Activated CD4-positive, CD25-positive, alpha-beta regulatory T cell treated with anti-CD3 and anti-CD28 coated beads, Interleukin-2, amount 50 U/mL, for 16 hours (primary cell): ENCODE measurements around the gene MIER3.
A peak's percentile ranks its signal among the peaks of the same experiment; 100 is the strongest.
"Not testable (repeated sequence)": the region's sequence is repeated elsewhere in the genome, so short reads cannot be mapped to it uniquely, and the experiment has no call there.

ENCODE experiments used
- DNase-seq: peaks from one replicate; pipeline ENCODE4 v3.0.0-alpha.2; 2020; ENCODE audit warnings: low read depth, low spot score

Gene MIER3, protein sequence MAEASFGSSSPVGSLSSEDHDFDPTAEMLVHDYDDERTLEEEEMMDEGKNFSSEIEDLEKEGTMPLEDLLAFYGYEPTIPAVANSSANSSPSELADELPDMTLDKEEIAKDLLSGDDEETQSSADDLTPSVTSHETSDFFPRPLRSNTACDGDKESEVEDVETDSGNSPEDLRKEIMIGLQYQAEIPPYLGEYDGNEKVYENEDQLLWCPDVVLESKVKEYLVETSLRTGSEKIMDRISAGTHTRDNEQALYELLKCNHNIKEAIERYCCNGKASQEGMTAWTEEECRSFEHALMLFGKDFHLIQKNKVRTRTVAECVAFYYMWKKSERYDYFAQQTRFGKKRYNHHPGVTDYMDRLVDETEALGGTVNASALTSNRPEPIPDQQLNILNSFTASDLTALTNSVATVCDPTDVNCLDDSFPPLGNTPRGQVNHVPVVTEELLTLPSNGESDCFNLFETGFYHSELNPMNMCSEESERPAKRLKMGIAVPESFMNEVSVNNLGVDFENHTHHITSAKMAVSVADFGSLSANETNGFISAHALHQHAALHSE

DNA sequence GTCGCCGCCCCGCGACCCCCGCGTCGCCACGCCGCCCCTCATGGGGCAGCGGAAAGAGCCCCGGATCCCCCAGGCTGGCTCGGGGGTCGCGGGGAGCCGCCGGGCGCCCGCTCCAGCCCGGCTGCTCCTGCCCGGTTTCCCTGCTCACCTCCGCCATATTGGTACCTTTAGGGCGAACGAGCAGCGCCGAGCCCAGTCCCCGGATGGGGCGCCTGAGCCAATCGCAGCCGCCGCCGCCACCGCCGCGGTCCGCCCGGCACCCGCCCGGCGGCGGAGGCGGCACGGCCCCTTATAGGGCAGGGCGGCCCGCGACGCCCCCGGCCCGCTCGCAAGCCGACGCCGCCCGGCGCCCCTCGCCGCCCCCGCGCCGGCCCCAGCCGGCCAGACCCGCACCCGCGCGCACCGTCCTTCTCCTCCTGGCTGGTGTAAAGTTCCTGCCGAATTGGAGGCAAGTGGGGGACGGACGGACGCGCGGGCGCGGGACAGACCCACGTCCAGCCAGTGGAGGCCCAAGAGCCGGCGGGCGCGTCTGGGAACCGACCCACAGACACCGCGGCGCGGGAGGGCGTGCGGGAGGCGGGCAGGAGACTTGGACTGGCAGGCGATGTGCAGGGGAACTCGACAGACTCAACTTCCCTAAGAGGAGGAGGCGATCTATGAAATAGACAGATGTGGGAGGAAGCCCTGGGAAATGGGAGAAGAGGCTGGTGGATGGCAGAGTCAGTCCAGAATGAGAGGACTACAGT, at the start of gene MIER3:
Gene MIER3, minus strand, starts transcription at position 178 of the 746 bp plus-strand sequence. Its CDS starts 21 bp downstream, at position 157.
- DNase-seq = peak; percentile 44

DNA sequence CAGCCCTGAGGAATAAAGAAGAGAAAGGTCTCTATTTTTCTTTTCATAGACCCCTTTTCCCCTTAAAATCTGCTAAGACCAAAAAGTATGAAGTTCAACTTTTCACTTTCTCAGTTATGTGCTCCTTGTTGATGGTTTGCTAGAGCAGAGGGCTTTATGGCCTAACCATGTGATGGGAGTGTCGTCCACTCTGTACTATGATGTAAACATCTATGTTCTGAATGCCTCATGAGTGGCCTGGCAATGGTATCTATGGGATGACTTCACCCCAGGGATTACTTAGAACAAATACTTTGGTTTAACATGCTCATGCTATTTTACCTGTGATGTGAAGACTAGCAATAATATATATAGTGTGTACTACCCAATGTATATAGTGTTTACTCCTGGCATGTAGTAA, 43.7 kb upstream of the MIER3 start:
- no peak for DNase-seq

DNA sequence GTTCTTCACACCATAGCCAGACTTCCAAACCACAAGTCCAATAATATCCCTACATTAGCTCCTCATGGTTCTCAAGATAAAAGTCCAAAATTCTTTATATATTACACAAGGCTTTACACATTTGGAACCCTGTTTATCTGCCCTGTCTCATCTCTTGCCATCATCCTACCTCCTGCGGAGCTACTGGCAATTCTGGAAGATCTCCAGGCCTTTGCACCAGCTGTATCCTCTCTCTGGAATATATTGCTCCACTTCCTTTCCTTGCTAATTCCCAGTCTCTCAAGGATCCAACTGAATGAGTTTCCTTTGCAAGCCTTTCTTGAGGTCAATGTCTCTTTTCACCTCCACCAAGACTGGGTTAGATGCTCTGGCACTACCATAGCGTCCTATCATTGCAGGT, 41.3 kb upstream of the MIER3 start:
- no peak for DNase-seq

DNA sequence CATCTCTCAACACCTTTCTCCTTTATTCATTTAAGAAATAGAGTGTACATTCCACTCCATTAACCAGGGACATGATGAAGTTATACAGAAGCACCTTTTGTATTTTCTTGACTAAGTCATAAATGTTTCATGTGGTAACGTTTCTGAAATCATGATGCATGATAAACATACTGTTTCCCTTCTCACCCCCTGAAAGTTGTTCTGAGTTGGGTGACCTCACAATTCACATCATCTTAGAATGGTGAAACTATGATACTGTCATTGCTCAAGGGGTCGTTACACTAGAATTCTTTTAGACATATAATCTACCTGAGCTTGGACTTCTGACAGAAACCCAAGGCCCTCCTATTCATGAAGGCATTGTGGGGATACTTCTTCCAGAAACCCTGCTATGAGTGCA, 37.8 kb upstream of the MIER3 start:
- no peak for DNase-seq

DNA sequence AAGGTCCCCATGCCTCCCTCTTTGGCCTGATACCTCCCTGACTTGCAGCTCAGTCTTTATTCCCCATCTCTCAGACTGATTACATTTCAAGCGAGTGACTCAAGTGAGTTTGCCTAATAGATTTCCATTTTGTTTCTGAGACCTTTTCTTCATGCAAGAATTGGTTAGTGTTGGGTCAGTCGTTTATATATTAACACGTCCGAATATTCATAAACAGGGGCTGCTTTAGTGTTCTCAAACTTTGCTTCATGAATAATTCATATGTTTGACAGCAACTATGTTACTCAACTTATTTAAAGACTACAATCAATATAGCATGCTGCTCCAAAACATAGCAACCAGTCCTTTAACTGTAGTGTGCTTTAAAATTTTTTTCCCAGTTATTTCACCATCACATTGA, 36.6 kb upstream of the MIER3 start:
- no peak for DNase-seq

DNA sequence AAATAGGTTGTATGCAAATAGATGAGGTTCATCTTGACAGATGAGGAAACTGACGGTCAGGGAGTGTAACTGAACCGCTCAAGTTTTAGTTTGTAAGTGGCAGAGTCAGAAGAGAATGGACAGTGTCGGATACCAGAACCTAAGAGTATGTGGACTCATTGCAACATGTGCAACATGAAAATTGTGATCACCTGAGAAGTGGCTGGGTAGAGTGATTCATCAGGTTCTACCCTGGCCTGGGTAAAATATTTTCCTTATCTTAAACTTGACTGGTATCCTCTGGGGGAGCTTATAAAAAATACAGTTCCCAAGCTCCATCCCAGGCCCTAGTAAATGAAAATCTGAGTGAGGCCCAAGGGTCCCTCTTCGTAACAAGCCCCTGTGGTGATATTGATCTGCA, 35.2 kb upstream of the MIER3 start:
- DNase-seq = no peak

DNA sequence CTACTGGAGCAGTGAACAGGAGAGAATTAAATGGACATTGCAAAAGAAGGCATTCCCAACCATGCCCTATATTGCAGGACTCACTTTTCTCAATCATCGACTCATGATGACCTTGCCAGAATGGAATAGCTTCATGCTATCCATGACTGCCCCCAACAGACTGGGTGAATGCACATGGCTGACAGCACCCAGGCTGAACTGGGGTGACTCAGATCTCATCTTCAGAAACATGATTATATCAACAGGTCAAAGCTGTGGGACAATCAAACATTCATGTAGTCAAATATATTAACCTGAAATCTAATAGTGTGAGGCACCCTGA, 34.7 kb upstream of the MIER3 start:
- no peak for DNase-seq

DNA sequence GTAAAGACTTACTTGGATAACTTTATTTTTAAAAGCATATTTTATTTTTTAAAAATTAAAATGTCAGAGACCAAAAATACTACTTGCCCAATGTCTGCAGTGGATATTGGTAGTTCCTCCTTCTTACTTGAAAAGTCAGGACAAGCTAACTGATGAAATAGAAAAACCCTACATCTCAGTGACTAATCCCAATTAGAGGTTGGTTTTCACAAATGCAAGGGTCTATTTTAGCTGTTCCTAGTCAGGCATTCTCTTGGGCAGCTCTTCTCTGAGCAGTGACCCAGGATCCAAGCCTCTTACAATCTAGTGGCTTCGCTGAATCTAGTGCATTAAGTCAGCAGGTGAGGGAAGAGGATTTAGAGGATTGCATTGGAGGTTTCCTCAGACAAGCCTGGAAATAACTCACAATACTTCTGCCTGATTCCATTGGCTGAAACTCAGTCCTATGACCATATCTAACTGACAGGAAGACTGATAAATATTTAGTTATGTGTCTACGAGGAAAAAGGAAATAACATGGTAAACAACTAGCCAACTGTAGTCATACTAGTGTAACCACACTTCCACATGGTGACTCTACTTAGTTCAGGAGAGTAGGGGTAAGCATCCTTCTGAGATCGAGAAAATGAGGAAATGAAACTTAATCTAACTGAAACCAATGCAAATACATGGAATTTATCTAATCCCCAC, 34.2 kb upstream of the MIER3 start:
- DNase-seq = no peak

DNA sequence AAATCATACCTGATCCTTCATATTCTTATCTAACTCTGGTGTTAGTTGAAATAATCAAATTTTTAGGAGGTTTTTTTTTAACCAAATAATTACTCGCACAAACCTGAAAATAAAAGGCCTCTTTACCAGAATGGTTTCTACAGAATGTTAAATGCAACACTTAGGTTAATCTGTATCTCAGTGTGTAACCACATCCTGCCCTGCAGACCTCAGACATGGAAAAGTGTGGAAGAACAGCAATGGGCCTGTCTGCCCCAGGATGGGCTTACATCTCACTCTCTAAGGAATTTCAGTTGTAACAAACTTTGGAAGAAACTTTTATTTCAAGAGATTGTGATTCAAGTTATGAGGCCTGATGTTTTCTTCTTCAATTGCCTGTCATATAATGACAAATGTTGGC, 32.5 kb upstream of the MIER3 start:
- no peak for DNase-seq

DNA sequence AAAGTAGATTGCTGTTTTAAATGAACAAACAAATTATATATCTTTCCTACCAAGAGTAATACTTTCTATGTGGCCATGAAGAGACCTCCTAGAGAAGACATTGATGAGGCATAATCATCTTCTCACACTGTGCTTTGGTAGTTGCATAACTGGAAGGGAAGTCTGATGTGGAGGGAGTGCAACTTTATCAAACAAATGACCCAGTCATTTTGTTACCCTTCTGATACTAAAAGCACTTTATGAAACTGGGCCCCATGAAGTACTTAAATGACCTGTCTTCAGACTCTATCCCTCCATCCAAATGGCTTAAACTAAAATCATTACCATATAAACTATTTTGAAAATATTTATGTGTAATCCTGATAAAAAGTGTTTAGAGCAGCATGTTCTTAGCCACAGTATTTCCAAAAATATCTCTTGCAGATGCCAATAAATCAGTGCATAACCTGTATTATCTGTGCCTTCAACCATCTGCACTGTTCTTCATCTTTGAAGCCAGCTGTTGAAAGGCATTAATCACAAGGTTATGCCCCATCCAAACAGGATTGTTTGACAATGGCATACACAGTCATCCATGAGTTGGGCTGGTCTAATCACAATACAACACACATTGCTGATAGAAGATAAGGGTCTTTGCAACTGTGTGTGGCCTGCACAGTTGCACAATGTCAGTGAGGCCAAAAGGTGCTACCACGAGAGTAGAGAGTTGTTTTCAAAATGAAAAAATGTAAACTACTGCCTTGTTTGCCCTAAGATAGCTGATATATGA, 31.9 kb upstream of the MIER3 start:
- DNase-seq = no peak

DNA sequence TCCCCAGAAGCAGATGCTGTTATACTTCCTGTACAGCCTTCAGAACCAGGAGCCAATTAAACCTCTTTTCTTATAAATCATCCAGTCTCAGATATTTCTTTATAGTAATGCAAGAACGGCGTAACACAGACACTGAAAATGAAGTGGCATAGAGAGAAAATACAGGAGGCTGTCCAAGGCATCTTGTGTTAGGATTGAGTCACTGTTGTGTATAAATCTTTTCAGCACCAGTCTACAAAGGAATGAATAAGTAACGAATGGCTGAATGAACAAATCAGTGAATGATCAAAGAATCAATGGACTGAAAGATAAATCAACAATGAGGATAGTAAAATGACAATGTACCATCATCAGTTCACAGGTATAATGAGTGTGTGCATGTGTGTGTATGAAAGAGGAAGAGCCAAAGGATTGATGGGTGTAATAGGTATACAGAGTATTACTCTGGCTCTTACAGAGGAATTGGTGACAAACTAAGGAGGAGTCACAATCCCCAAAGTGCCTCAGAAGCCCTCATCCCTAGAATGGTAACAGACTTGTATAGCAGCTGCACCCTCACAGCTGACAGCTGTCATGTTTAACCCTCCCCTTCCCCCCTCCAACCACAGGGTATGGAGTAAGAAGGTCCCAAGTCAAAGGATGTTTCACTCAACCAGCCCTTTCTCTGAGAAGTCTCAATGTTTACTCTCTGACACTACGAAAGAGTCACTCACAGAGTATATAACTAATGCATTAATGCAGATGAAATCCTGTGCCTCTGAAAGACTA, 29.8 kb upstream of the MIER3 start:
- no peak for DNase-seq

DNA sequence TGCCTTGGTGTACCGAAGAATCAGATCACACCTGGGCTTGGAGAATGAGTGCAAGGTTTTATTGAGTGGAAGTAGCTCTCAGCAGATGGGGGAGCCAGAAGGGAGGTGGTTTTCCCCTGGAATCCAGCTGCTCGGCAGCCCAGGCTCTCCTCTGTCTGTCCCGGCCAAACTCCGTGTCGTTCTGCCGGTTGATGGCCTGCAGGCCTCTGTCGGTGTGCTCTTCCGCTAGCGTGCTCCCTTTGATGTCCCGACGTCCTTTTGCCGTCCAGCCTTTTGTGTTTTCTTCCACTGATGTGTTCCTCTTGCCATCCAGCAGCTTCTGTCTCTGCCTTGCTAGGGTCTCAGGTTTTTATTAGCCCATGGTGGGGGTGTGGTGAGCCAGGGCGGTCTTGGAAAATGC, 28.0 kb upstream of the MIER3 start:
- DNase-seq = no peak

DNA sequence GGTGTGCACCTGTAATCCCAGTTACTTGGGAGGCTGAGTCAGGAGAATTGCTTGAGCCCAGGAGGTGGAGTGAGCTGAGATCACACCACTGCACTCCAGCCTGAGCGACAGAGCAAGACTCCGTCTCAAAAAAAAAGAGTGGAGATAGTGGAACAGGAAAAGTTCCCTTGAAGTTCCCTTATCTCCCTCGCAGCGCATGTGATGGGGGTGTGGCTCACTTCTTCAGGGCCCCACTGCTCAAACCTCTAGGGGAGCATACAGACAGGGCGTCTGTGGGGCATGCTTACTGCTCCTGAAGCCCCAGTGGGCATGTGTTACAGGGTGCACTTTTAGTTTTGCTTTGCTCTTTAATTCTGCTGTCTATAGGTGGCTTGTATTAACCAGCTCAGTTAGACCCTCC, 27.6 kb upstream of the MIER3 start:
- not testable (repeated sequence) for DNase-seq

DNA sequence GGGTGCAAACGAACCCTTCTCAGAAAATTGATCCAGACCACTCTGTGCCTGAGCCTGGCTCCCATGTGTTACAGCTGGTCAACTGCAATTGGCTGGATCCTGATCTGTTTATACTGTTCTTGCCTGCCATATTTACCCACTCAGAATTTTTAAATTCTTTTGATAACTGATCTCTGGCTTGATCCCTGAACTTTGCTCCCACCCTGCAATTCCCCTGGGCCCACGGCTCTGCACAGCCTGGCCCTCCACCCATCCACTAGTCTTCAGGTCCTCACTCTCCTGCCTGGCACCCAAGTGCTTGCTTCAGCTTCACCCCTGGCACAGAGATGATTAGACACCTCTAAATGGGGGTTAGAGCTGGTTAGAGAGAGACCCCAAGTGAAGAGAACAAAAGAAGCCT, 25.9 kb upstream of the MIER3 start:
- DNase-seq = no peak

DNA sequence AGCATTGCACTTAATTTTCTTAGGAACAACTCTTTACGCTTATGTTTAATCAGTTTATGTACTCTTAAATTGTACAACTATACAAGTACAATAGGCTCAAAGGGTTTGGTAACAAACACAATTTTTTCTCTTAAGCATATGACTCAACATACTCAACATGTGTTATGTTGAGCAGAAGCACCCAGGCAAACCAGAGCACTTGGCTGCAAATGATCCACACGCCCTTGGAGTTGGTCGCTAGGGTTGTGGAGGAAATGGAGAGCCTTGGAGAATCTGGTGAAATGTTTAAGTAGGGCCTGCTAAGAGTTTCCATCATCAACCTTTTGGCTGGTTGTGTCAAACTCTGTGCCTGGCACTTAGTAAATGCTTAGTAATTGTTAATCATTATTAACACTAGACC, 25.1 kb upstream of the MIER3 start:
- no peak for DNase-seq

DNA sequence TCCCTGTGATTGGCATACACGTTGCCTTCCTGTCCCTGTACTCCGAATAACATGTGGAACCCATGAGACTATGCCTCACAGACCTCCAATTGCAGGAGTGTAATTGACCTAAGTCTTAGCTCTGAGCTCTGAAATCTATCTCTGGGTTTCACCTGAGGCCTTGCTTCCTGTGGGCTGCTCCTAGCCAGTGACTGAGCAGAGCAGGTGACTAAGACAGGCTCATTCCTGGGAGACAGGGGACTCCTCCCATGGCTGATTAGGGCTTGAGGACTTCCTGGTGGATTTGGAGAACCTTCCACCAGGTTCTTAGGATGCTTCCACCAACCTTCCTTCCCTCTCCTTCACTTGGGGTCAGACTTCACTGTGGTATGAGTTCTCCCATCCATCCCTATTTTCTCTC, 22.3 kb upstream of the MIER3 start:
- DNase-seq = no peak

DNA sequence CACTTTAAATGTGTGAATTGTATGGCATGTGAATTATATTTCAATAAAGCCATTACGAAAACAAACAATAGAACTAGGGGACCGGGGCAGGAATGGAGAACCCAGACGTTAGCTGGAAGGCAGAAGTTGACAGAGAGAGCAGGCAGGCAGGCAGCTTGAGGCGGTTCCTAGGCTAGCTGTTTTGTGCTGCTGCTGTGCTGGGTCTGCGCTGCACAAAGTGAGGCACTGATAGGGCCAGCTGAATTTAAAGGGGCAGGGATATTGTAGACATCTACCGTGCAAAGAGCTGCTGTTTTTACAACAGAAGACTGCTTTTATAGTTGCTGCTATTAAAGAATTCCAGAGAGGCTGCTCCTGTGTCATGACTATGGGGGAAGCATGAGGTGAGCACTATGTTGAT, 21.6 kb upstream of the MIER3 start:
- no peak for DNase-seq

DNA sequence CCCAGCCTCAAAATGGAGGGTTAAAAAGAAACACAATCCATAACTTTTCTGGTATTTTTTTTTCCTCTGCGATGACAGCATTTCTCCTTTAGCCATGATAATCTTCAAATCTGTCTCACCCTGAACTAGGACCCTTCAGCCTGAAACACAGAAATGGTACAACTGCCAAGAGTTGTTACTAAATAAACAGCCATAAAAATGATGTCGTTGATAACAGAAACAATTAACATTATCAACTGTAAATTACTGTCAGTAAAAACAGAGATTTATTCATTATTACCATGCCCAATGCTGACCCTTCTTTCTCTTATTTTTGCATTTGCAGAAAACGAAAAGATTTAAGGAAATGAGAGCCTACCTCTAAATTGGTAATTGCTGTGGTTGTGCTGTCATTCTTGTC, 19.4 kb upstream of the MIER3 start:
- no peak for DNase-seq

DNA sequence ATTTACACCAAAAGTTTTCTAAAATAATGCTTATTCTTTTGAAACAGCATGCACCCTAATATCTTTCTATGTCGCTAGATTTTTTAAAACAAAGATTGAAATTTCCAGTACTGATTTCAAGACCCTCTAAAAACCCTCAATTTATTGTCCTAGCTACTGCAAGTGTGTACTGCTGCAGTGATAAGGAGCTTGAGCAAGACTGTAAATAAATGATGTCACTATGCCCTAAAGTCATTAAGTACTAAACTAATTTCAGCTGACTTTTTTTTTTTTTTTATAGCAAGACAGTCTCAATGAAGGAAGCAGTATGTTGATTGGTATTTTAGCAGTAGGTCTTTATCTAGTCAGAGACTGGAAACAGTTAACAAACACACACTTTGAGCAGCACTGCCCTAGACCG, 12.2 kb upstream of the MIER3 start:
- no peak for DNase-seq

DNA sequence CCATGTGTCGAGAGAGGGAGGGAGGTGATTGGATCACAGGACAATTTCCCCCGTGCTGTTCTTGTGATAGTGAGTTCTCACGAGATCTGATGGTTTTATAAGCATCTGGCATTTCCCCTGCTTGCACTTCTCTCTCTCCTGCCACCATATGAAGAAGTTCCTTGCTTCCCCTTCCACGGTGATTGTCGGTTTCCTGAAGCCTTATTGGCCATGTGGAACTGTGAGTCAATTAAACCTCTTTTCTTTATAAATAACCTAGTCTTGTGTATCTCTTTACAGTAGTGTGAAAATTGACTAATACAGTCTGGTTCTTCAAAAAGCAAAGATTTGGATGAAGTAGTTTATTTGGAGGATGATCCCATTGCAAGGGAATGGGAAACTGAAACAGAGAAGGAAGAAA, 11.3 kb upstream of the MIER3 start:
- DNase-seq = no peak

DNA sequence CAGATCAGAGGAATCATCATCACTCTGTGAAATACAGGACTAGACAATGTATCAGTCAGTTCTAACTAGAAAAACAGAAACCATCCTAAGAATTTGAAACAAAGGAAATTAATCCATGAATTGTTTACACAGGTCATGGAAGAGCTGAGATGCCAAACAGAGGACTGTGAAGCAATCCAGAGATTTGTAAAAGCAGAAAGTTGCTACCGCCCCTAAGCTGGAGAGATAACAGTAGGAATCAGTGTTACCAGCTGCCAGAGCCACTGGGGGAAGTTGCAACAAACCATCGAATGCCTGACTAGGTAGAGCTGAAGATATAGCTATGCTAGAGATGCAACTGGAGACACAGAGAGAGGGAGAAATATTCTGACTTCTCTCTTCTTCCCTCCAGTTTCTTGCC, 10.4 kb upstream of the MIER3 start:
- DNase-seq = no peak
